ENCODE measurements around the gene TXLNB. TPM values are rescaled to one million over a fixed set of nuclear protein-coding genes. Genes with fewer than 3 reads are reported as not detected.

TXLNB gene
- total RNA-seq, 1 experiment from 2014 or later: not detected

DNA sequence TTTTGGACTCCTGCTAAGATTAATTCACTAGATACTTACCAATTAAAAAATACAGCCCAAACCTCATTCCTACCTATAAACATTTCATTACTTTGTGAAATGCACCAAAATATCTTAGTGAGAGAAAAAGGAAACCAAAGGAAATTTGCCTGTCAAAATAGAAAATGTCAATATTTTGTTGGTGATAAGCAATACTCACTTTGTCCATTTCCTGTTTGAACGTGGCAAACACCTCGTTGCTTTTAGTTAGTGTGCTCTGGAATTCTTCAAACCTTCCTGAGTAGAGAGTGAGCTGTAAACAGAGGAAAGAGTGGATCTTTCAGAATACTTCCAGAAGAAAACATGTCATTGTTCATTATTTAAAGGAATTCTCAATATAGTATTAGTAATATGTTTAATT, 44.2 kb downstream of the TXLNB start:
- CTCF ChIA-PET: no interaction called here
- no peak overlapping the region for H3K4me3 ChIP-seq (ENCODE audit: low read depth in 2 of 2, low read length in 2 of 2)
- TF ChIP-seq SIN3A (IDR thresholded peaks at IDR 0.05; ENCODE audit: borderline replicate concordance, insufficient read depth, low read depth, low read length) (no peak), TCF7L2 (IDR thresholded peaks at IDR 0.05; ENCODE audit: low read depth, low read length) (no peak)
- no peaks in the 10 kb centered on the region for H3K4me1 ChIP-seq (ENCODE audit: control insufficient read depth, insufficient read depth, low read length)
- H3K36me3 ChIP-seq (ENCODE audit: control insufficient read depth, insufficient read depth, low read length): no peaks in the 10 kb centered on the region
- in situ Hi-C loops (cut with HindIII; ENCODE audit: low pct_unique_long_range_greater_than_20kb, low sequenced_read_pairs) (no loop called here), intact Hi-C loops (cut with micrococcal nuclease; ENCODE audit: unreplicated experiment) (no loop called here)
- DNase-seq (ENCODE audit: low read depth, low spot score): no peak
- POLR2A ChIA-PET: no interaction called here
- BruUV-seq (replicated peaks): no TSS peak
- 0 out of 2 replicates have a peak, but pooled peaks cover 2% of the 10 kb centered on the region for H3K27me3 ChIP-seq (ENCODE audit: control insufficient read depth, insufficient read depth, low read length)
- no peak for ATAC-seq
- H3K27ac ChIP-seq (ENCODE audit: low read length): no peak overlapping the region
- H3K9me3 ChIP-seq (ENCODE audit: control insufficient read depth, insufficient read depth, low read depth, low read length): no peaks in the 10 kb centered on the region

GRCh38 chr6:139243536-139243935, 48.3 kb downstream of the TXLNB start:
- Histone ChIP-seq H3K4me1 (ENCODE audit: control insufficient read depth, insufficient read depth, low read length) (no peaks in the 10 kb centered on the region), H3K9me3 (ENCODE audit: control insufficient read depth, insufficient read depth, low read depth, low read length) (no peaks in the 10 kb centered on the region), H3K27ac (ENCODE audit: low read length) (no peak overlapping the region), H3K36me3 (ENCODE audit: control insufficient read depth, insufficient read depth, low read length) (no peaks in the 10 kb centered on the region), H3K4me3 (ENCODE audit: low read depth in 2 of 2, low read length in 2 of 2) (no peak overlapping the region), H3K27me3 (ENCODE audit: control insufficient read depth, insufficient read depth, low read length) (peaks cover 5% of the 10 kb centered on the region; the same call in 1 of the 2 replicates)
- no peak for DNase-seq (ENCODE audit: low read depth, low spot score)
- CTCF ChIA-PET: no interaction called here
- no TSS peak for BruUV-seq (replicated peaks)
- in situ Hi-C loops (cut with HindIII; ENCODE audit: low pct_unique_long_range_greater_than_20kb, low sequenced_read_pairs): no loop called here
- ATAC-seq: no peak
- TF ChIP-seq CTCF (IDR thresholded peaks at IDR 0.05) (no peak), TCF7L2 (IDR thresholded peaks at IDR 0.05; ENCODE audit: low read depth, low read length) (no peak)
- intact Hi-C loops (cut with micrococcal nuclease; ENCODE audit: unreplicated experiment): no loop called here
- POLR2A ChIA-PET: interaction anchor here (0.7 kb wide), 1 partner anchor 93 kb away, joined by 4 read pairs; no protein-coding TSS in a partner anchor

GRCh38 chr6:139242457-139243240, 49.1 kb downstream of the TXLNB start:
- Histone ChIP-seq H3K36me3 (ENCODE audit: control insufficient read depth, insufficient read depth, low read length) (no peaks in the 10 kb centered on the region), H3K4me3 (ENCODE audit: low read depth in 2 of 2, low read length in 2 of 2) (no peak overlapping the region), H3K27ac (ENCODE audit: low read length) (no peak overlapping the region), H3K9me3 (ENCODE audit: control insufficient read depth, insufficient read depth, low read depth, low read length) (no peaks in the 10 kb centered on the region), H3K27me3 (ENCODE audit: control insufficient read depth, insufficient read depth, low read length) (peaks cover 5% of the 10 kb centered on the region; the same call in 1 of the 2 replicates), H3K4me1 (ENCODE audit: control insufficient read depth, insufficient read depth, low read length) (no peaks in the 10 kb centered on the region)
- ATAC-seq (no peak), DNase-seq (ENCODE audit: low read depth, low spot score) (no peak)
- intact Hi-C loops (cut with micrococcal nuclease; ENCODE audit: unreplicated experiment) (no loop called here), in situ Hi-C loops (cut with HindIII; ENCODE audit: low pct_unique_long_range_greater_than_20kb, low sequenced_read_pairs) (no loop called here)
- TF ChIP-seq SIN3A (IDR thresholded peaks at IDR 0.05; ENCODE audit: borderline replicate concordance, insufficient read depth, low read depth, low read length) (no peak), CTCF (IDR thresholded peaks at IDR 0.05) (no peak), REST (IDR thresholded peaks at IDR 0.05; ENCODE audit: insufficient read depth in 1 of 2, low read depth in 2 of 2, low read length in 1 of 2) (no peak), TCF7L2 (IDR thresholded peaks at IDR 0.05; ENCODE audit: low read depth, low read length) (no peak), POLR2AphosphoS5 (IDR thresholded peaks at IDR 0.05; ENCODE audit: low read depth, low read length) (no peak)
- BruUV-seq (replicated peaks): no TSS peak
- POLR2A ChIA-PET: interaction anchor here (0.7 kb wide), 1 partner anchor 94 kb away, joined by 4 read pairs; no protein-coding TSS in a partner anchor
- CTCF ChIA-PET: no interaction called here
